Kidney capillary endothelial cell (primary cell): Measurements from ENCODE around the gene NR1H4.
"Not testable (repeated sequence)": the region's sequence is repeated elsewhere in the genome, so short reads cannot be mapped to it uniquely, and the experiment has no call there.

ENCODE experiments used
- DNase-seq: peaks from one replicate; pipeline ENCODE4 v3.0.0-alpha.2; 2018; ENCODE audit warnings: low spot score

The NR1H4 gene

GRCh38 chr12:100473716-100474150 lies at the start of gene NR1H4:
Gene NR1H4, plus strand, starts transcription at chr12:100473866. Its CDS starts 19,458 bp downstream, at chr12:100493324.
- no peak for DNase-seq

DNA sequence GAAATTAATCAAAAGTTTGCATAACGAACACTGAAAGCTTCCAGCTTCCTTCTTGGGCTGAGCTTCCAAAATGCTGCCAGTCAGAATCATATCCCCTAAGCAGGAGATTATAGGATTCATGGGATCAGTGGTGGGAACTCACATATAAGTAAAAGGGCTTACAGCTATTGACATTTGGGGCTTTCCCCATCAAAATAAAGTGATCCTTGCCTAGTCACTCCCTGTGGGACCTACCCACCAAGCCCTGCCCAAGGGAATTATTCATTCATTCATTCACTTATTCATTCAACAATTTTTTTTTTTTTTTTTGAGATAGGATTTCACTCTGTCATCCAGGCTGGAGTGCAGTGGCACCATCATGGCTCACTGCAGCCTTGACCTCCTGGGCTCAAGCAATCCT lies 47.5 kb upstream of the NR1H4 start:
- no peak for DNase-seq

- peak; percentile 9 for DNase-seq
These were observed 46.6 kb upstream of the NR1H4 start for GRCh38 chr12:100427078-100427477.

- DNase-seq: not testable (repeated sequence)
These were observed 43.4 kb upstream of the NR1H4 start for GRCh38 chr12:100430251-100430650.

DNA sequence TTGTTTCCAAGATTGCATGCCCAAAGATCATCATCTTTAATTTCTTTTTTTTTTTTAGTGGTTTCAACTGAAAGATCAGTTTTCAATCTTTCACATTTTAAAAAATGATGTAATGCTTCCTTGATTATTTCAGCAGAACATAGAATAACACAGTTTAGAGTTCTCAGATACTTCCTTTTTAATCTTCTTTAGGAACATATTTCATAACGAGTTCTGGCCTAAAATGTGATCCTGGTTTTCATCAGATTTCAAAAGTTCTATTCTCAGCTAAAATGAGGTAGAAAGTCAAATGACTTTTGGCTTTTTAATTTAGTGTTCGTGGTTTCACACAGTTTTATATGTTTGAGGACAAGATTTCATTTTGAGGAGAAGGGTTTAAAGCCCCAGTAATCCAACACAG lies 40.0 kb upstream of the NR1H4 start:
- DNase-seq: no peak

GRCh38 chr12:100434177-100434576 lies 39.5 kb upstream of the NR1H4 start:
- DNase-seq: no peak

DNA sequence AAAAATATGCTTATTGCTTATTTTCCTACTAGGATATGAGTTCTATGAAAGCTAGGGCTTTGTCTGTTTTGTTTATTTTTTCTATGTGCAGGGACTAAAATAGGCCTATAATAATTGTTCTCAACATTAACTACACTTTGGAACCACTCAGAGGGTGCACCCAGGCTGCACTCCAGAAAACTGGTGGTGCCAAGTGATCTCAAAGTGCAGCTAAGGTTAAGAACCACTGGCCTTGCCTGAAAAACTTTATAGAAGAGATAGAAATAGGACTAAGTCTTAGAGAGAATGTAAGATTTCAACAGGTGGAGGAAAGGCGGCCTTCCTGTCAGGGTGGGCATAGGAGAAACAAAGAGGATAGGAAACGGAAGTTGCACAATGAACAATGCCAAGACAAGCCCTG lies 37.7 kb upstream of the NR1H4 start:
- no peak for DNase-seq

DNA sequence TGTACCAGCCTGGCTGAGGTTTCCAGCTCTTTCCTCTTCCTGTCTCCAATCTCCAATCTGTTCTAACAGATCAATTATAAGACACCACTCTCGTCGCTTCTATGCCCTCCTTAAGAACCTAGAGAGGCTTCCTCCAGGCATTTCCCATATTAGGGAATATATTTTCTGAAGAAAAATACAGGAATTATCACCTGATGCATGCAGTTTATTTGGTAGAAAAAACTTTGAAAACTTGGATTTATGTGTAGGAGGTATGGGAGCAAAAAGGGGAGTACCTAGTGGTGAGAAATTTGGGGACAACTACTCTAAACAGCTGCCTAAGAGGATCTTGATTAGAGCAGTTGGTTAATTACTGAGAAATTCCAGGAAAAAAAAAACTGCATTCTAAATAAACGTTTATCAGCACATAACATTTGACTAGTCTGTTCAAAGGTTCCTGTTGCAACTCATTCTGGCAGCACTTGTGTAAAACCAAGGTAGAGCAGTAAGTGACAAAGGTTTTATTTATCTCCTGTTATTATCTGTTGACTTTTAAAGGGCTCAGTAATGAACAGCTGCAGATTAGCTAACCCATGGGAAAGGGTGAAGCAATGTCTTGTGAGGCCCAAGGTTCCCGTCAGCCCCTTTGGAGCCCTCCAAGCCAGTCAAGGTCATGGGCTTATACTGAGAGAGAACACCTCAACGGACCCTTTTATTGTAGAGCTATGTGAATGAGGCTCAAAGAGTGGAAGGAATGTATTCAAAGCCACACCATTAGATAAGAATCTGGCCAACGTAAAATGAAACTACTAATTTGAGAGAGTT lies 36.4 kb upstream of the NR1H4 start:
- no peak for DNase-seq

- DNase-seq: no peak
These were observed 33.9 kb upstream of the NR1H4 start for GRCh38 chr12:100439797-100440196.

- DNase-seq: no peak
These were observed 31.3 kb upstream of the NR1H4 start for GRCh38 chr12:100442403-100442802.

GRCh38 chr12:100443434-100443833 lies 30.2 kb upstream of the NR1H4 start:
- DNase-seq: no peak

GRCh38 chr12:100445081-100445481 lies 28.6 kb upstream of the NR1H4 start:
- DNase-seq: no peak

- DNase-seq: no peak
These were observed 26.3 kb upstream of the NR1H4 start for GRCh38 chr12:100447381-100447780.

- no peak for DNase-seq
These were observed 25.0 kb upstream of the NR1H4 start for GRCh38 chr12:100448656-100449055.

- DNase-seq: no peak
These were observed 22.9 kb upstream of the NR1H4 start for GRCh38 chr12:100450735-100451134.

- DNase-seq: no peak
These were observed 19.7 kb upstream of the NR1H4 start for GRCh38 chr12:100453951-100454350.

GRCh38 chr12:100455896-100456295 lies 17.8 kb upstream of the NR1H4 start:
- DNase-seq: no peak

DNA sequence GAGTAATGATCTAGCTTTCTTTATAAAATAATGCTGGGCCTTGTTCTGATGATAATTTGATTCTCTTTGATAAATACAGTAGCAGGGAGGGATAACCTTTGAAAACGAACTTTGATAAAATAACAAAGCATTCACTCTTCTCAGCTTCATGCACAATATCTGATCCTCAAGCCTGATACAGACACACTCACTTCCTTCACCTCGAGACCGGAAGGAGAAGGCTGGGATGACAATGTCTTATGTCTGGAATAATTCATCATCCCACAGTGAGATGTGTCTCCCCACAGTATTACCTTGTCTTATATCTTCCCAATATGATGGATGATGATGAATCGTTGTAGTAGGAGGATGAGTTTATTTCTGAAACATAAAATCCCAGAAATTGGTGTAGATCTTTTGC lies 15.5 kb upstream of the NR1H4 start:
- no peak for DNase-seq

DNA sequence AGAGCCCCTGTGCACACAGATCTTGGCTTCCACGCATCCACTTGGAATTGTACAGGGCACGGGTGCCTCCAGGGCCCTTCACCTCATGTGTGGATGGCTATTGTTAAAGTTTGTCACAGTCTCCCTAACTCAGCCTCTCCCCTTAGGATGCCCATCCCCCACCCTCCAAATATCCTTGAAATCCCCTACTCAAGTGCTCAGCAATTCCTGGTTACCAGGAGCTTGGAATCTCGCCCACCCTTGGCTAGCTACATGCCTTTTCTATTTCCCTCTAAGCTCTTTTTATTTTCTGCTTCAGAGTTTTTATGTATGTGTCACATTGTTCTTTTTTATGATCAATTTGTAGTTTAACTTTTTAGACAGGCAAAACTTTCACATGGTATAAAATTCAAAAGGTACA lies 13.0 kb upstream of the NR1H4 start:
- DNase-seq: no peak

- no peak for DNase-seq
These were observed 12.2 kb upstream of the NR1H4 start for GRCh38 chr12:100461330-100461973.

- DNase-seq: no peak
These were observed 10.0 kb upstream of the NR1H4 start for GRCh38 chr12:100463661-100464060.

DNA sequence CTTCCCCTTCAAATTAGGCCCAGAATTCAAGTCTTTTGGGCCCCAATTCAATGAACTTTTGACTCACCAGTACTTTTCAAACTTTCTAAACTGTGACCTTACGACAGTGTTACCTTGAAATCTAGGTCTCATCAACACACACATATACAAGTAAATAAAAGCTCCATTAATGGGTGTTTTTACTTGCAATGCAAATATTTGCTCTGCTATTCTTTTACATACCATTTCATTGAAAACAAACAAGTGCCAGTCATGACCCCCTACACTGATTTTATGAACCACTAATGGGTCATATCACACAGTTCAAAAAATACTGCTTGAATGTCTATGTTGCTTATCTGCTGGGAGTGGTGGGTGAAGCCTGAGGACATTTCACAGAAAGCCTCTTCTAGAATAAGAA lies 9.1 kb upstream of the NR1H4 start:
- no peak for DNase-seq

- no peak for DNase-seq
These were observed 5.5 kb upstream of the NR1H4 start for GRCh38 chr12:100468126-100468525.

DNA sequence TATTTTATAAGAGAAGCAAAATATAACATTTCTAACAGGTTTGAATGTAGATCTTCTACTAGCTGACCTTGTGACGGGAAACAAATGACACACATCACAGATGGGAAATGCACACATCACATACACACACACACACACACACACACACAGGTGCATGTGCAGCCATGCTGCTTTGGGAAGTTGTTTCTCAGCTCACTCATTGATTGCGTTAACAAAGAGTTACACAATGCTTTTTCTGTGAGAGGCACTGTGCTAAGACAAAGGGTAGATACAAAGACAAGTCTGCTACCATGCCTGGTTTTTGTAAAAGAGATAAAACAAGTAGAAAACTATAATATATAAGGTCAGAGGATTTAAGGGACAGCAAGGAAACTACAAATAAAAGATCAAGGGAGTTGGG lies 1.3 kb upstream of the NR1H4 start:
- no peak for DNase-seq
